Spinal cord (tissue), 10 donors: ENCODE results near the gene PTPRG. TPM values are rescaled to one million over a fixed set of nuclear protein-coding genes. Genes with fewer than 3 reads are reported as not detected.

Source experiments
- DNase-seq, 6 donors: peaks; one replicate each; pipeline versions ENCODE4 v3.0.0 to v3.0.0-alpha.2; 2013 to 2015; ENCODE audit warnings: low spot score in 6 of 6, low read depth in 4 of 6
- H3K27ac ChIP-seq: one replicate; pipeline ENCODE4 v1.5.1; 2013; ENCODE audit warnings: low read depth, low read length, control low read depth
- H3K27me3 ChIP-seq: one replicate; pipeline ENCODE4 v1.6.1; 2013; ENCODE audit warnings: low read length; ENCODE audit not compliant: control insufficient read depth, insufficient read depth
- H3K36me3 ChIP-seq: one replicate; pipeline ENCODE4 v1.6.1; 2013; ENCODE audit warnings: low read length; ENCODE audit not compliant: control insufficient read depth, insufficient read depth
- H3K4me1 ChIP-seq: one replicate; pipeline ENCODE4 v1.6.1; 2013; ENCODE audit warnings: low read length; ENCODE audit not compliant: control insufficient read depth, insufficient read depth
- H3K4me3 ChIP-seq: one replicate; pipeline ENCODE4 v1.5.1; 2013; ENCODE audit warnings: low read depth, low read length, control low read depth
- H3K9me3 ChIP-seq: one replicate; pipeline ENCODE4 v1.6.1; 2013; ENCODE audit warnings: low read length; ENCODE audit not compliant: control insufficient read depth, insufficient read depth
- WGBS: methylation state at CpG from one replicate; pipeline ENCODE4 v1.1.5; 2013; ENCODE audit warnings: missing lambda C conversion rate; ENCODE audit not compliant: insufficient coverage; 5-methylcytosine and 5-hydroxymethylcytosine counted together
- polyA plus RNA-seq, 2 donors: library from polyadenylated mRNA; unstranded; fragments of 120-200 nt; gene quantifications; one replicate each; pipeline ENCODE4 v1.2.1, GENCODE V29; 2013; ENCODE audit not compliant: insufficient read length in 2 of 2
- total RNA-seq, 2 donors: library from RNA; depleted of rRNA in 1 of 2; stranded (reverse); fragments of 120-200 nt in 1 of 2; fragments of >200 nt in 1 of 2; gene quantifications; one replicate each; pipeline versions ENCODE4 v1.2.3 to v1.2.4, GENCODE V29; 2013 to 2014
- donor health status: healthy.

PTPRG gene
- total and polyA plus RNA-seq, 4 donors, result 29.2 to 106 (median 60.2) TPM

GRCh38 chr3:61821823-61822251 is 260.5 kb downstream of the PTPRG start:
- WGBS, result no CpG with 5 or more reads among the region's 1 CpG
- Histone ChIP-seq H3K4me1 (no peaks in the 10 kb centered on the region), H3K4me3 (no peak overlapping the region), H3K27me3 (no peaks in the 10 kb centered on the region), H3K36me3 (no peaks in the 10 kb centered on the region), H3K27ac (peak overlapping the region; percentile 22), H3K9me3 (no peaks in the 10 kb centered on the region)
- no peak for DNase-seq

- Histone ChIP-seq H3K36me3 (no peaks in the 10 kb centered on the region), H3K9me3 (no peaks in the 10 kb centered on the region), H3K27me3 (no peaks in the 10 kb centered on the region), H3K4me1 (no peaks in the 10 kb centered on the region), H3K4me3 (no peak overlapping the region), H3K27ac (peak overlapping the region; percentile 22)
- 83% methylated on average over 2 of the region's 2 CpGs for WGBS
- no peak for DNase-seq
Observed at GRCh38 chr3:61822588-61822987, 261.2 kb downstream of the PTPRG start.

- Histone ChIP-seq H3K4me1 (peaks cover 9% of the 10 kb centered on the region), H3K4me3 (no peak overlapping the region), H3K9me3 (no peaks in the 10 kb centered on the region), H3K27ac (no peak overlapping the region), H3K36me3 (no peaks in the 10 kb centered on the region), H3K27me3 (no peaks in the 10 kb centered on the region)
- DNase-seq, result no peak
- 86% methylated on average over 1 of the region's 2 CpGs for WGBS
Observed at GRCh38 chr3:61824553-61825135, 263.3 kb downstream of the PTPRG start.

- no peak for DNase-seq
- Histone ChIP-seq H3K4me1 (peaks cover 9% of the 10 kb centered on the region), H3K9me3 (no peaks in the 10 kb centered on the region), H3K4me3 (no peak overlapping the region), H3K27me3 (no peaks in the 10 kb centered on the region), H3K27ac (no peak overlapping the region), H3K36me3 (no peaks in the 10 kb centered on the region)
- no CpG with 5 or more reads among the region's 5 CpGs for WGBS
Observed at GRCh38 chr3:61826161-61826560, 264.8 kb downstream of the PTPRG start.

- peaks cover 9% of the 10 kb centered on the region for H3K4me1 ChIP-seq
- peak in 1 of 6 donors; percentile 42 for DNase-seq
- H3K27me3 ChIP-seq, result no peaks in the 10 kb centered on the region
- H3K36me3 ChIP-seq, result no peaks in the 10 kb centered on the region
- H3K9me3 ChIP-seq, result no peaks in the 10 kb centered on the region
- no peak overlapping the region for H3K27ac ChIP-seq
- 32% methylated on average over 3 of the region's 7 CpGs for WGBS
- H3K4me3 ChIP-seq, result no peak overlapping the region
Observed at GRCh38 chr3:61828184-61828874, 267.0 kb downstream of the PTPRG start.

GRCh38 chr3:61828880-61829721 is 267.7 kb downstream of the PTPRG start:
- Histone ChIP-seq H3K4me1 (peaks cover 9% of the 10 kb centered on the region), H3K27me3 (no peaks in the 10 kb centered on the region), H3K9me3 (no peaks in the 10 kb centered on the region), H3K27ac (peak overlapping the region; percentile 35), H3K4me3 (no peak overlapping the region), H3K36me3 (no peaks in the 10 kb centered on the region)
- WGBS, result 12% methylated on average over 10 of the region's 16 CpGs
- DNase-seq, result peak in 2 of 6 donors; percentile 63 to 71

GRCh38 chr3:61829722-61830350 is 268.5 kb downstream of the PTPRG start:
- H3K4me1 ChIP-seq, result peaks cover 9% of the 10 kb centered on the region
- no peaks in the 10 kb centered on the region for H3K9me3 ChIP-seq
- peak overlapping the region; percentile 35 for H3K27ac ChIP-seq
- no peak overlapping the region for H3K4me3 ChIP-seq
- no peaks in the 10 kb centered on the region for H3K27me3 ChIP-seq
- no peaks in the 10 kb centered on the region for H3K36me3 ChIP-seq
- peak in 2 of 6 donors; percentile 43 to 76 for DNase-seq
- WGBS, result 40% methylated on average over 3 of the region's 5 CpGs

- DNase-seq, result no peak
- Histone ChIP-seq H3K4me1 (peaks cover 9% of the 10 kb centered on the region), H3K9me3 (no peaks in the 10 kb centered on the region), H3K27me3 (no peaks in the 10 kb centered on the region), H3K27ac (no peak overlapping the region), H3K36me3 (no peaks in the 10 kb centered on the region), H3K4me3 (no peak overlapping the region)
- no CpG with 5 or more reads among the region's 1 CpG for WGBS
Observed at GRCh38 chr3:61831973-61832372, 270.6 kb downstream of the PTPRG start.

- no peak overlapping the region for H3K27ac ChIP-seq
- no peak for DNase-seq
- H3K4me3 ChIP-seq, result no peak overlapping the region
- no CpG with 5 or more reads among the region's 6 CpGs for WGBS
- H3K9me3 ChIP-seq, result no peaks in the 10 kb centered on the region
- H3K36me3 ChIP-seq, result no peaks in the 10 kb centered on the region
- peaks cover 9% of the 10 kb centered on the region for H3K4me1 ChIP-seq
- H3K27me3 ChIP-seq, result no peaks in the 10 kb centered on the region
Observed at GRCh38 chr3:61832375-61833229, 271.2 kb downstream of the PTPRG start.
